Ammon's horn (tissue), 1 donor: ENCODE measurements around the gene CAMK4.

Source experiments
- DNase-seq: peaks from one replicate; pipeline ENCODE4 v3.0.0-alpha.2; 2016; ENCODE audit warnings: low spot score

Gene CAMK4

DNA sequence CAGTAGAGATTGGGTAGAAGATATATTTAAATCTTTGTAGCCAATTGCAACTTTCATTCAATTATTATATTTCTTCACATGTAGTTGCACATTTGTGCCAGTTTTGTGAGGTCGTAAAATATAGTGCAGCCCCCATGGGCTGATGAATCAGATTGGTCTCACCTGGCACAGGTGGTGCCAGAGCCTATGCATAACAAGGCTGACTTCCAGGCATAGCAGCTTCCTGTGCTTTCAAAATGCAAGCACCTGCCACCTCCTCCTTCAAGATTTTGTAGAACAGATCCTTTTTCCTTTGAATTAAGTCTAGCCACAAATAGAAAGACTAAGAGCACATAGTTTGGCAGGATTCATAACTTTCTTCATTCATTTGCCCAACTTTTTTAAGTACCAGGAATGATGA lies 201.0 kb downstream of the CAMK4 start:
- DNase-seq, result no peak

DNA sequence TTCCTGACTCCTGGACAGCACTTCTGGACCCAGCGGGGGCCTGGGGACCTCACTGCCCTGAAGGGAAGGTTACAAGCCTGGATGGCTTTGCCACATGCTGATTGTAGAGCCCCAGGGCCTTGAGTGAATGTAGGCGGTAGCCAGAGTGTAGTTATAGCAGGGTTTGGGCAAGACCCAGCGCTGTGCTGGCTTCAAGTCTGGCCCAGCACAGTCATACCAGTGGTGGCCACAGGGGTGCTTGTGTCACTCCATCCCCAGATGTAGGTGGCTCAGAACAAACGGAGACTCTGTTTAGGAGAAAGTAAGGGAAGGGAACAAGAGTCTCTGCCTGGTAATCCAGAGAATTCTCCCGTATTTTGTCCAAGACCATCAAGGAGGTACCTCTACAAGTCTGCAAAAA lies 203.6 kb downstream of the CAMK4 start:
- no peak for DNase-seq

DNA sequence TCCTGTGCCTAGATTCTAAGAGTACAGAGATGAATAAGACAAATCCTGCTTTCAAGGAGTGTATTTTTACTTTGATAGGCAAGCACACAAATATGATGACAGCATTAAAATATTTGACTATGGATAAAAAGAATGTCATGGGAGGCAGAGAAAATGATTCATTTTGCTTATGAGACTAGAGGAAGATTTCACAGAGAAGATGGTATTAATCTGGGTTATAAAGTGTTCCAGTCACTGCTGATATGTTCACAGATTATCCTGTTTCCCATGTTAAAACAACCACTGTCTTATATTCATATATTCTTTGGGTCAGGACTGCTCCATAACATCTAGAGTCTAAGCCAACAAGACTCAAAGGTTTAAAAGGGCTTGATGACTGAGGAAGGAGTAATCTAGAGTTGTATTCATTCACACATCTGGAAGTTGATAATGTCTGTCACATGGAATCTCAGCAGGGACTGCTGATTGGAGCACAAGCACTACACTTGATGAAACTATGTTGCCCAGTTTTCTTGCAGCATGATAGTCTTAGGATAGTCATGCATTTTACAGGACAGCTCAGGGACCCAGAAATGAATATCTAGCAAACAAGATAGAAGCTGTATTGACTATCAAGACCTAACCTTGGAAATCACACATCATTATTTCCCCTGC lies 208.8 kb downstream of the CAMK4 start:
- no peak for DNase-seq

DNA sequence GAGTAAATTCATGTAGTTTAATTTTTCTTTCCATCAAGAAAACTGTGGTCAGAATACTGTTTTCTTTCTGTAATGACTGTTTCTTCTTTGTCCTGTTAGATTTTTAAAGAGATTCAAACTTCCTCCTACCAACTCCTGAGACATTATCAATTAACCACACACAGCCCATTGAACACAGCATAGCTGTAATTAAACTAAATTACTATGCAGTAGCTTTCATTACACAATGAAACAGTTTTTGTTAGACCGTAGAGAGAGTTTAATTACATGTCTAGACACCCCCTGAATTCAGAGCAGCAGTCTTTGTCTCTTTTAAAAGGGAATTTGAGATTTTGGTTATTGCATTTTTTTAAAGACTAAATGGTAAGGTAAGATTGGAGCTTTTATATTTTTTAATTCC lies 210.6 kb downstream of the CAMK4 start:
- no peak for DNase-seq

DNA sequence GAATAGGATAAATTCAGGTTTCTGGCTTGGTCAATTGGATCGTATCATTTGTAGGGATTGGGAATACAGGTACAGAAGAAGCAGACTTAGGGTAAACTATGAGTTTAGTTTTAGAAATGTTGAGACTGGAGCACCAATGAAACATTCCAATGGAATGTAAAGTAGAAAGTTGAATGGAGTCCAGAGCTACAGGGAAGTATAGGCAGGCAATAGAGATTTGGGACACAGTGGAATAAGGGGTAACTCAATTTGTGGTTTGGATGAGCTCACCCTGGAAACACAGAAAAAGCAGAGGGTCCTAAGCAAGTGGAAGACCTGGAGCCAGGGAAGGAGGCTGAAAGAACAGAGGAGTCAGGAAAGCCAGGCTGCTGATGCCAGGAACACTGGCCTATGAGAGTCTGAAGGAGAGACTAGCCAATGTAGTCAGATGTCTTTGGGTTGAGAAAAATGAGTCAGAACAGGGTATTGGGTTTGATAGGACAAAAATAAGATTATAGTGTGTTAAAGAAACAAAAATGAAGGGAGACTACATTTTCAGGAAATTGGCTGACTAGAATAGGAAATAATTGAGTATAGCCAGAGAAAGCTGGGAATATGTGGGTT lies 215.4 kb downstream of the CAMK4 start:
- no peak for DNase-seq

DNA sequence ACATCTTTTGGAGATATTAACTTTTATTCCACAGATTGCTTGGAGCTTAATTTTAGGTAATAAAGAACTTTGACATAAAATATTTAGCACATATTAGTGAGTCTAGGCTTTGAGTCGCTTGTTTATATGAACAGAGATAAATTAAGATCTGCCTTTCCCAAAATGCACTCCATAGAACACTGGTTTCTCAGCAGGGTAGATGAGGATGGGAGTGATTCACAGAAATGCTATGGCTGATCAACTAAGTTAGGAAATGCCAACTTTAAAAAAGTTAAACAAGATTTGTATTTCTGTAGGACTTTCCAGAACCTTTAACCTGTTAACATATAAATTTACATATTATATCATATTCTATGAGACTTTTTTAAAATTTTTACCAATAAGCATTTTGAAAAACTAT lies 222.9 kb downstream of the CAMK4 start:
- DNase-seq, result no peak

DNA sequence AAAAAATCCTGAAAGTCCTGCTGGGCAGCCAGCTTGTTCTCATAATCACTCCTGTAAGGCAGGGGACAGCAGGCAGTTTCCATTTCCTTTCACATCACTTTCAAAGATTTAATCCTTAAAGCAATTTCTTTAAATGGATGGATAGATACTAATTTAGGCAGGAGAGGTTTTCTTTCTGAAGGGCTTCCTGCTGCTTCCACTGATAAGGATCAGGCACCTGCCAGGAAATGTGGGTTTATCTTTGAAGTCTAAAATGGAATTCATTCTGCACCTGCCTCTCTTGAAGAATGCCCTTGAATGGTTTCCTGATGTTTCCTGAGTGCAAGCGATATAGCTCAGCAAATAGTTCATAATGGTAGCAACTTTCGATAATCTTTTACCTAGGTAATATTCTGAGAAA lies 223.6 kb downstream of the CAMK4 start:
- no peak for DNase-seq

DNA sequence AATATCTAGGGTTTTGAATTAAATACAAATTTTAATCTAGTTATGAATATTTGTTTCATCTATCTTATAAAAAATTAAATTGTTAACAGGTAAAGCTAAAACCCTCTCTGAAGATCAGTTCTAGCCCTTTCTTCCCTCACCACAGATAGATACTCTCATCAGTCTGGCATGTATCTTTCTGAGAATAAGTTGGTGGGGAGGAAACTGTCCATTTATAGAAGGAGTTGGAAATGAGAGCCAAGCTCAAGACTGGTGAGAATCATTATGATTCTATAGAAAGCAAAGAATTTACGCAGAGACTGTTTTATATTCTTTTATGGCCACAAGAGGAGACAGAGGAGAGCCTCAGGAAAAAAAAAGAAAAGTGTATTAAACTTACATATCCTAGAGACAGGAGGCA lies 229.1 kb downstream of the CAMK4 start:
- DNase-seq, result no peak

DNA sequence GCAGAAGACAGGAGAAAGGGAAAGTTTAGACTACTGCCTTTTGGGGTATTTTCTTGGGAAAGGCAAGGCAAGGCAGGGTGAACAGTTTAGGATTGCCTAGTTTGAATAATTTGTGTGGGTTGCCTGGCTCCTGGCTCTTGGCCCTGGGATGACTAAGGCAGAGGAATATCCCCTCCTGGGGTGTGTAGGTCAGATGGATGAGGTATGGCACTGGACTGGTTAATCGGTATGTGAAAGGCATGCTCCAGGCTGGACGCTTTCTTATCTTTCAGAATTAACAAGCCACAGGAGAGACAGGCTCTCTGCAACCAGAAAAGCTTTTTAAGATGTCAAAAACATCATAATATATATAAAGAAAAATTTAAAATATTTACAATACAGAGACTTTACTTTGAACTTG lies 229.6 kb downstream of the CAMK4 start:
- no peak for DNase-seq

DNA sequence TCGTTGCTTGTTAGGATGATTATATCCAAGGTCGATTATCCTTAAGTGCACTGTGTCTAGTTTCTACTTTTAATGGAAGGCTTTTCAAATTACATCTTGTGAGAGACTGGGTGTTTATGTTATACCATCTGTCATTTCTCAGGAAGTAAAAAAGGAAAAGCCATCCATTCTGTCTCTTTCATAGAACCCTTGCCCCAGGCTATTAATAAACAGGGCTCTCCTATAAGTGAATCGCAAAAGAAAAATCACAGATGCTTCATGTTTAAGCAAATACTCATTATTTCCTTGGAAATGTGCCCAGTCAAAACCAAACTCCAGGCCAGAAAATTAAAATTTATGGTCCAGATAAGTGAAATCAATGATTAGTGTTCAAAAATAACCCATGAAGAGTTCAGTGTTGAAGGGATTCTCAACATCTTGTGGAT lies 230.0 kb downstream of the CAMK4 start:
- DNase-seq, result no peak

DNA sequence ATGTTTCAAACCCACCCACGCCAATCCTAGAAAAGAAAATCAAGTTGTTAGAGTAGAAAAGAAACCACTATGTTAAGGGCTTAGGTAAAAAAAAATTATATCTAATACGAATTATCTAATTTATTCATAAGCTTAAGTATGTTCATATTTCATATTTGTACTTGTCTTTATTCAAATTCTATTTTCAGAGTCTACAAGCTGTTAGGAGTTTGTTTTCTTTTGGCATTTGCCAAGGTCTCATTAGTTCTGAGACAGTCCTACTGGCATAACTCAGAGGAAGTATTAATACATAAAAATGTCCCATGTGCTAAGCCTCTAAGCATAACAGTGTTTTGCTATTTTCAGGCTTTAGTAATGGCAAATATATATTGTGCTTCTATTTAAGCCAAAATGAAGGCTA lies 230.6 kb downstream of the CAMK4 start:
- no peak for DNase-seq

DNA sequence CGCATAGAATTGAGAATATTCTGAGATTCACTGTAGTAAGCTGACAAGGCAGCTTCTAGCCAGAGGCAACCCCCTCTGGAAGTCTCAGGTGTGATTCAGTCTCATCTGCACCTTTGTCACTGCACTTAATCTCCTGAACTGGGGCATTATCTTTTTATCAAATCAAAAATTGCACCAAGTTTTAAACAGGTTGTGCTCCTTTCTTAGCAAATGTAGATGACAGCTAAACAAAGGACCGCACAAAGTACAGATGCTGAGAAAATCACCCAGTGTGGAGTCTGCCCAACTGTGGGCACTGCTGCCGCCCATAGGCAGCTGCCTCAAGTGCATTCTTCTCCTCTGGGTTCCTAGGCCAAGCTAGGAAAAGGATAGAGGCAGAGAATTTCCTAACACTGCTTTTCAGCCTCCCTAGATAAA lies 237.1 kb downstream of the CAMK4 start:
- peak; percentile 52 for DNase-seq

DNA sequence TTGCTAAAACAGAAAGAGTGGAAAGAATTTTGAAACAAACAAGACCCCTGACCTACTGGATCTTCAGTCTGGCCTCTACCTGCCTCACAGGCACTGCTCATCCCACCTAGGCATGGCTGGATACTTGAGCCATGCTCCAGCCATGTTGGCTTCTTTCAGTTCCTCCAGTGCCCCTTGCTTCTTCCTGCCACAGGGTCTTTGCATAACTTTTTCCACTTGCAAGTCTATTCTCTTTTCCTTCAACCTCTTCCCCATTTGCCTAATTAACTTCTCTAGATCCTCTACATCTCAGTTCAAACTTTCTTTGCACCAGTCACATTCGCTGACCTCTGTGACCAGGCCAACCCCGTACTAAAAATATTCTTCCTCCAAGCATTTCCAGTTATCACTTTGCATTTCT lies 237.8 kb downstream of the CAMK4 start:
- DNase-seq, result no peak

DNA sequence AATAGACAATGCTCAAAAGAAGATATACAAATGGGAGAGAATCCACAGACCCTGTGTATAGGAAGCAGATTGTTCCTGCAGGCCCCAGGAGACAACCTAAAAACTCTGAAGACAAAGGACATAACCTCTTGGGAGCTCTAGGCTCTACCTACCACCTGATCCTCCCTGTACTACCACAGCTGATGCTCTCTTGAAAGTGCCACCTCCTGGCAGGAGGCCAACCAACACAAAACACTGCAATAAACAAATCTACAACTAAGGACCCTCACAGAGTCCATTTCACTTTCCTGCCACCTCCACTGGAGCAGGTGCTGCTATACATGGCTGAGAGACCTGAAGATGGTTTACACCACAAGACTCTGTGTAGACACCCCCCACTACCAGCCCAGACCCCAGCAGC lies 239.1 kb downstream of the CAMK4 start:
- DNase-seq, result no peak

DNA sequence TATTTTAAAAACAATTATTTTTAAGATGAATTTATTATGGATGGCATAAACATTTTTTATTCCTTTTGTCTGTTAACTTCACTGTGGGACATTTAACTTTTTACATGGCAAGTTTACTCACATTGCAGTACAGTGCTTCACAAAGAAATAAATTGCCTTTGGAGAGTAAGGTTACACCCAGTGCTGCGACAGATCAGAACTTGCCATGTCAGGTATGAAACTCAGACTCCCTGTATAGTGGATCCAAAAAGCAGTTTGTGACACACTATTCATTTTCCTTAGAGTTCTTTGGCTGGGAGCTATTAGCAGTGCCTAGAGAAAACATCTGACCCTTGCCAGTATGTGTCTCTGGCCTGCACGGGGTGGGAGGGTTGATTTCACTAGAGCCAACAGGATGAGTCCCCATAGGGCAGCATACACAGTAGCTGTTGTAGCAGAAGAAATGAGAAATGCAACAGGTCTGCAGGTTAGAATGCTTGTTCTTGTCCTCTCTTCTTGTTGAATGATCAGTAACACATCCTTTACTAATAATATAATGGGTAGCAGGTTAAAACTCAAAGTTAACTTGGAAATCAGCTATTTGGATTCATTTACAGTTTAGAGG lies 245.2 kb downstream of the CAMK4 start:
- no peak for DNase-seq

DNA sequence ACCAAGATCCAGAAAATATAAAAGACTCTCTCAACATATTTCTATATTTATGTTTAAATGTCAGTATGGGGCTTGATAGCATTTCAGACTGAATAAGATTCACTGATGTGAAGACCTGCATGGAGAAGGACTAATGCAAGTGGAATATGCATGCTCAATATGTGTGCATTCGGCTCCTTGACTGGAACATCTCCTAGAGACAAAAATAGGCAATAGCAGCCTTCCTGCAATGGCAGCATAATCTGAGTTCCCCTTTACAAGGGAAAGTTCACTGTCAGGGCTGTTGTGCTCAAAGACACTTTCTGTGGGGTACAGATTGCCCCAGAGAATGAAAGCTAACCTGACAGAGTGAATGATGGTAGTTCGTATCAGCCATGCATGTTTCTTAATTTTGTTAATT lies 245.7 kb downstream of the CAMK4 start:
- DNase-seq, result peak; percentile 13

DNA sequence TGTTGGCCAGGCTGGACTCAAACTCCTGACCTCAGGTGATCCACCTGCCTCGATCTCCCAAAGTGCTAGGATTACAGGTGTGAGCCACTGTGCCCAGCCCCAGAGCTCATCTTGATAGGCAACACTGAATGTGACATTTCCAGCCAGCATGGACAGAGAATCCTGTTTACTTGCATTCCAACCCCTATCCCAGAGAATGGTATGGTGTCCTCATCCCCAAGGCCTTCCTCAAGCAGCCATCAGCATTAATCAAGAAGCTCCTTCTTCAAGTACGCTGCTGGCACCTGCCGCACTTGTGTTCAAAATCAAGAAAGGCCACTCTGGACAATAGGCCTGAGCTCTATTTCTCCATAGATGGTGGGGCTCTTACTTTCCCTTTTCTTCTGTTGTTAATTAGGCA lies 247.9 kb downstream of the CAMK4 start:
- DNase-seq, result no peak

DNA sequence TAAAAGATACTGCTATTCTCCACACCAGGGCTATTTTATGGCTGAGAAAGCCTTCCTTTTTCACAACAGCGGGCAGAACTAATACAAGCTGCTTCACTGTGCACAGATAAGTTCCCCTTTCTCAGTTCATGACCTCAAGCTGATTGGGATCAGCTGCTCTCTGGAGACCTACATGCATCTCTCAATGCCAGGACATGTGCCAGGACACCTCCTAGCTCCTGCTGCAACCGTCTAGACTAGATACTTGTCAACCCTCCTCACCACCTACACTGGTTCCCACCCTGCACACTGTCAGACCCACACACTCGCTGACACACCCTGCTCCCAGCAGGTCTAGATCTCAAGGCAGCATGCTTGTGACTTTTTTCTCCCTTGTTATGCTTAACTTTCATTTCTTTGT lies 248.4 kb downstream of the CAMK4 start:
- DNase-seq, result peak; percentile 40

DNA sequence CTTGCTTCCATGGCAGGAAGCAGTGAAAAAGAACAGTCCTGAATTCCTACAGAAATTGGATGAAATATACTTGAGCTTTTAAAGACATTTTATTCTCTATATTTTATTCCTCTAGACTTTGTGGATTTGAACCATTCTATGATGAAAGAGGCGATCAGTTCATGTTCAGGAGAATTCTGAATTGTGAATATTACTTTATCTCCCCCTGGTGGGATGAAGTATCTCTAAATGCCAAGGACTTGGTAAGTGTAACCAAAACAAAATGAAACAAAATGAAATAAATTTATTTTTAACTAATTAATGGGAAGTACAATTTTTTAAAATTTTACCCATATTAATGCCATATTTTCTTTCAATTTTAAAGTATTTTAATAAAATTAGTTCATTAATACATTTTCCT lies 254.1 kb downstream of the CAMK4 start:
- DNase-seq, result no peak

DNA sequence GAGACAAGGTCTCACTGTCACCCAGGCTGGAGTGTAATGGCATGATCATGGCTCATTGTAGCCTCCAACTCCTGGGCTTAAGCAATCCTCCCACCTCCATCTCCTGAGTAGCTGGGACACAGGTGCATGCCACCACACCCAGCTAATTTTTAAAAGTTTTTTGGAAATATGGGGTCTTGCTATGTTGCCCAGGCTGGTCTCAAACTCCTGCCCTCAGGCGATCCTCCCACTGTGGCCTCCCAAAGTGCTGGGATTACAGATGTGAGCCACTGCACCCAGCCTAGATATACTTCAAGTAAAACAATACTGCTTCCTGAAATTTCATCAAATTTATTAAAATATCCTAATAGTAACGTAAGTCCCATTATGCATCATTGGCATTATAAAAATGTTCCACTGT lies 254.7 kb downstream of the CAMK4 start:
- no peak for DNase-seq

DNA sequence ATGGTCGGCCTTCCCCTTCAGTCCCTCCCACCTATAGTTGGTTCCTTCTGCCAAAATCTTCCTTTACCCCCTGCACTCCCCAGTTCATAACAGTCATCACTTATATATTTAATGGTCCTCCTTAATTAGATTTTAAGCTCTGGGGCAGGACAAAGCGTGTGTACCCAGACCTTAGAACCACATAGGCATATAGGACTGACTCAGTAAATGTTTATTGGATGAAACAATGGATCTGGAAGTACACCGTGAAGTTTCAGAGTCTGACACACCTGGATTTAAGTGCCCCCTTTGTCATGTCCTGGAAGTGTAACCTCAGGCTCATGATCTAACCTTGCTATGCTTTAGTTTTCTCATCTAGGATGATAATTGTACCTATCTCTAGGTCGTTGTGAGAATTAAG lies 256.2 kb downstream of the CAMK4 start:
- DNase-seq, result no peak

DNA sequence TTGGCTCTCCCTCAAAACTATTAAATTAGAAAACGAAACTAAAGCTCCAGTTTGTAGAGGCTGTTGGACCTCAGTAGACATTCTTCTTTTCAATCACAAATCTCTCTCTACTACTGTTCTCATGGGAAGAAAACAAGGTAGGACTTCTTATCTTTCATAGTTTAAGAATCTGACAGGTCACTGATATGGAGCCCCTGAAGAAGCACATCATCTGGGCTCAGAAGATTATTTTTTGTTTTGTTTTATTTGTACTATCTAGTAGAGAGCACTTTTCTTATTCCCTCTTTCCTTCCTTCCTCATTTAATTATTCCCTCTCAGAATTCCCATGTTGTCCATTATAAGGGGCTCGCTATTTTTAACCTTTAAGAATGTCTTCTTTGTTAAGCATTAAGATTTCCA lies 261.9 kb downstream of the CAMK4 start:
- DNase-seq, result no peak

DNA sequence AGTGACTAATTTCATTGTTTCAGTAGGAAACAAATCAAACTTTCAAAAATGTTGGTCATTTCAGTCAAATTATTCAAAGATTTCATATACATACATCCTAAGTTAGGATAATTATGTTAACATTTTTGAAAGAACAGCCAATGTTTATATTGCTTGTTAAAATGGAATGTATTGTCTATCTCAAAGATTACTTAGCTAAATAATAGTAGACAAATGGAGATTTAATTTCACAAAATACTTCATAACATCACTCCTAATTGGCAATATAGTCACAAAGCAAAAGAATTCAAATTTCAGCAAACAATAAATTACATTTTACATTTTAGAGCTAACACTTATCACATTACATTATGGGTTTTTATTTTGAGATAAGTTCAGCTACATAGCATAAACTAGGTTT lies 262.7 kb downstream of the CAMK4 start:
- no peak for DNase-seq

DNA sequence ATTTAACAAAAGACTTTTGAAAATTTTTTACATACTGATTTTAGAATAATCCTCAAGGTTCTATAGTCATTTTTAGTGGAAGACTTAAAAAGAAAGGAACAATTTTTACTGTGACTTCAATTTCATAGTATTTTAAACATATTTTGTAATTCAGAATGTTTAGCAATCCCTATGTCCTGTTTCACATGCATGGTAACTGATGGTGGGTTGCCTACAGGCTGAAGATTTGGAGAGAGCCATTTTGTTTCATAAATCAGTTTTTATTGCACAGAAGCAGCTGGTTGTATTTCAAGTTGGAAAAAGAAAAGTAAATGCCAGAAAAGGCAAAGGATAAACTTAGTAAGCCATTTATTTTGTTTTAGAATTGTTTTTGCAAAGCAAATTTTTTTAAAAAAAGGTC lies 264.2 kb downstream of the CAMK4 start:
- DNase-seq, result no peak
